GM19455 (cell line): Measurements from ENCODE around the gene TRPM2.
"Not testable (repeated sequence)": the region's sequence is repeated elsewhere in the genome, so short reads cannot be mapped to it uniquely, and the experiment has no call there.

Experiments
- ATAC-seq: cut with Tn5 transposase; IDR thresholded peaks from one replicate; pipeline ENCODE4 v1.9.1; 2021; ENCODE audit not compliant: unreplicated experiment

The TRPM2 gene

GRCh38 chr21:44477131-44477530 is 123.7 kb downstream of the TRPM2 start:
- ATAC-seq: no peak

GRCh38 chr21:44477712-44478111 is 124.3 kb downstream of the TRPM2 start:
- ATAC-seq: no peak

GRCh38 chr21:44478124-44478800 is 124.8 kb downstream of the TRPM2 start:
- no peak for ATAC-seq

GRCh38 chr21:44478801-44479167 is 125.4 kb downstream of the TRPM2 start:
- no peak for ATAC-seq

GRCh38 chr21:44479556-44480199 is 126.3 kb downstream of the TRPM2 start:
- not testable (repeated sequence) for ATAC-seq

GRCh38 chr21:44480200-44481053 is 127.0 kb downstream of the TRPM2 start:
- no peak for ATAC-seq

- no peak for ATAC-seq
These were observed 129.3 kb downstream of the TRPM2 start for GRCh38 chr21:44482581-44483287.

GRCh38 chr21:44483288-44484237 is 130.1 kb downstream of the TRPM2 start:
- no peak for ATAC-seq

GRCh38 chr21:44484498-44485253 is 131.3 kb downstream of the TRPM2 start:
- ATAC-seq: no peak

- ATAC-seq: no peak
These were observed 131.9 kb downstream of the TRPM2 start for GRCh38 chr21:44485254-44485793.

- no peak for ATAC-seq
These were observed 132.4 kb downstream of the TRPM2 start for GRCh38 chr21:44485796-44486195.

GRCh38 chr21:44486302-44486701 is 132.9 kb downstream of the TRPM2 start:
- no peak for ATAC-seq

- no peak for ATAC-seq
These were observed 134.4 kb downstream of the TRPM2 start for GRCh38 chr21:44487831-44488230.

- no peak for ATAC-seq
These were observed 136.5 kb downstream of the TRPM2 start for GRCh38 chr21:44489962-44490361.

- ATAC-seq: no peak
These were observed 137.0 kb downstream of the TRPM2 start for GRCh38 chr21:44490405-44490804.

GRCh38 chr21:44490816-44491215 is 137.4 kb downstream of the TRPM2 start:
- no peak for ATAC-seq
